K562 (cell line): ENCODE results near the gene CFAP54.

Experiments
- HNRNPLL ChIP-seq: fragments of 200-400 bp; formaldehyde crosslinking; IDR thresholded peaks from 2 replicates; pipeline ENCODE4 v1.6.1; 2017; ENCODE audit warnings: low read length, low read depth, mild to moderate bottlenecking; ENCODE audit not compliant: poor library complexity, severe bottlenecking
- JUNB ChIP-seq: fragments of 450-650 bp; formaldehyde crosslinking; conservative IDR thresholded peaks from 2 replicates; pipeline ENCODE4 v1.4.0; 2020; ENCODE audit warnings: mild to moderate bottlenecking
- MTA2 ChIP-seq: fragments of 450-650 bp; IDR thresholded peaks from 2 replicates; pipeline ENCODE4 v1.6.1; 2016; ENCODE audit warnings: low read depth
- MTF1 ChIP-seq: fragments of 250-450 bp; sonication (Bioruptor Pico); IDR thresholded peaks from 2 replicates; pipeline ENCODE4 v1.9.0; 2021; ENCODE audit warnings: moderate library complexity, mild to moderate bottlenecking, inconsistent platforms, borderline replicate concordance
- NFE2 ChIP-seq: IDR thresholded peaks from 2 replicates; pipeline ENCODE4 v1.6.1; 2014; ENCODE audit warnings: antibody characterized with exemption, low read depth
- NFYB ChIP-seq: IDR thresholded peaks from 2 replicates; pipeline ENCODE4 v1.6.1; 2011; ENCODE audit warnings: mild to moderate bottlenecking, moderate library complexity; ENCODE audit not compliant: insufficient read length; ENCODE audit errors: extremely low read depth
- RCOR1 ChIP-seq, 2 experiments: IDR thresholded peaks; 2 replicates each; pipeline ENCODE4 v1.6.1; 2012; ENCODE audit warnings: low read depth in 2 of 2, low read length in 2 of 2, borderline replicate concordance in 1 of 2, improper control_type of control experiment in 1 of 2
- ZNF77 ChIP-seq: fragments of 250-450 bp; sonication (Bioruptor Pico); IDR thresholded peaks from 2 replicates; pipeline ENCODE4 v1.5.0; 2020
- TF ChIP-seq, protein P1 (sequence below), 3 experiments: IDR thresholded peaks in 2 of 3; conservative IDR thresholded peaks in 1 of 3; 2 replicates each; pipeline ENCODE4 v1.5.1; 2011 to 2012; ENCODE audit warnings: low read length in 3 of 3, mild to moderate bottlenecking in 3 of 3, control low read depth in 2 of 3, improper control_type of control experiment in 1 of 3, inconsistent platforms in 1 of 3, low read depth in 1 of 3, mixed read lengths in 1 of 3, moderate library complexity in 1 of 3; ENCODE audit not compliant: insufficient read depth in 2 of 3
- TF ChIP-seq, protein P2 (sequence below): sonication (generic); formaldehyde crosslinking; IDR thresholded peaks from 2 replicates; pipeline ENCODE4 v1.9.0; 2022; ENCODE audit warnings: mild to moderate bottlenecking, missing genetic modification reagents

DNA sequence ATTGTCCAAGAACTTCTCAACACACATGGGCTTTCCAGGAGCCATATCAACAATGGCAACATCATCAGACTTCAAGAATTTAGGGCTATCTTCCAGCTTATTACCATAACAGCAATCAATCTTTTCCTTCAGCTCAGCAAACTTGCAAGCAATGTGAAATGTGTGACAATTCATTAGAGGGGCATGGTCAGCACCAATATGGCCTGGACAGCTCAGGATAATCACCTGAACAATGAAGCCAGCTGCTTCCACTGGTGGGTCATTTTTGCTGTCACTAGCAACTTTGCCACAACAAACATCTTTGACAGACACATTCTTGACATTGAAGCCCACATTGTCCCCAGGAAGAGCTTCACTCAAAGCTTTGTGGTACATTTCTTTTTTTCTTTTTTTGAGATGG is 411.8 kb downstream of the CFAP54 start:
- TF ChIP-seq MTF1 (no peak), RCOR1 (IDR thresholded peaks at IDR 0.05; ENCODE audit: borderline replicate concordance in 1 of 2, low read depth in 2 of 2, low read length in 2 of 2) (no peak), NFYB (no peak), MTA2 (no peak), ZNF77 (CRISPR knock-in tag) (no peak), HNRNPLL (no peak), JUNB (no peak), NFE2 (no peak)
- TF ChIP-seq, protein P1, sequence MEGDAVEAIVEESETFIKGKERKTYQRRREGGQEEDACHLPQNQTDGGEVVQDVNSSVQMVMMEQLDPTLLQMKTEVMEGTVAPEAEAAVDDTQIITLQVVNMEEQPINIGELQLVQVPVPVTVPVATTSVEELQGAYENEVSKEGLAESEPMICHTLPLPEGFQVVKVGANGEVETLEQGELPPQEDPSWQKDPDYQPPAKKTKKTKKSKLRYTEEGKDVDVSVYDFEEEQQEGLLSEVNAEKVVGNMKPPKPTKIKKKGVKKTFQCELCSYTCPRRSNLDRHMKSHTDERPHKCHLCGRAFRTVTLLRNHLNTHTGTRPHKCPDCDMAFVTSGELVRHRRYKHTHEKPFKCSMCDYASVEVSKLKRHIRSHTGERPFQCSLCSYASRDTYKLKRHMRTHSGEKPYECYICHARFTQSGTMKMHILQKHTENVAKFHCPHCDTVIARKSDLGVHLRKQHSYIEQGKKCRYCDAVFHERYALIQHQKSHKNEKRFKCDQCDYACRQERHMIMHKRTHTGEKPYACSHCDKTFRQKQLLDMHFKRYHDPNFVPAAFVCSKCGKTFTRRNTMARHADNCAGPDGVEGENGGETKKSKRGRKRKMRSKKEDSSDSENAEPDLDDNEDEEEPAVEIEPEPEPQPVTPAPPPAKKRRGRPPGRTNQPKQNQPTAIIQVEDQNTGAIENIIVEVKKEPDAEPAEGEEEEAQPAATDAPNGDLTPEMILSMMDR (IDR thresholded peaks at IDR 0.05 in 2 of 3, conservative IDR thresholded peaks at IDR 0.05 in 1 of 3; ENCODE audit: insufficient read depth in 2 of 3, low read depth in 1 of 3, low read length in 3 of 3): no peak
- TF ChIP-seq, protein P2, sequence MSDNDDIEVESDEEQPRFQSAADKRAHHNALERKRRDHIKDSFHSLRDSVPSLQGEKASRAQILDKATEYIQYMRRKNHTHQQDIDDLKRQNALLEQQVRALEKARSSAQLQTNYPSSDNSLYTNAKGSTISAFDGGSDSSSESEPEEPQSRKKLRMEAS: no peak
